AG09319 (cell line): ENCODE measurements around the gene RNF181.
A peak's percentile ranks its signal among the peaks of the same experiment; 100 is the strongest.

Experiments used
- DNase-seq: peaks from one replicate; pipeline ENCODE4 v3.0.0-alpha.2; 2010; ENCODE audit warnings: low read depth; ENCODE audit errors: extremely low read depth
- TF ChIP-seq, protein P1 (sequence below): IDR thresholded peaks from 2 replicates; pipeline ENCODE4 v1.5.1; 2011; ENCODE audit warnings: low read depth, mild to moderate bottlenecking, inconsistent platforms, low read length, moderate library complexity

RNF181 gene

DNA sequence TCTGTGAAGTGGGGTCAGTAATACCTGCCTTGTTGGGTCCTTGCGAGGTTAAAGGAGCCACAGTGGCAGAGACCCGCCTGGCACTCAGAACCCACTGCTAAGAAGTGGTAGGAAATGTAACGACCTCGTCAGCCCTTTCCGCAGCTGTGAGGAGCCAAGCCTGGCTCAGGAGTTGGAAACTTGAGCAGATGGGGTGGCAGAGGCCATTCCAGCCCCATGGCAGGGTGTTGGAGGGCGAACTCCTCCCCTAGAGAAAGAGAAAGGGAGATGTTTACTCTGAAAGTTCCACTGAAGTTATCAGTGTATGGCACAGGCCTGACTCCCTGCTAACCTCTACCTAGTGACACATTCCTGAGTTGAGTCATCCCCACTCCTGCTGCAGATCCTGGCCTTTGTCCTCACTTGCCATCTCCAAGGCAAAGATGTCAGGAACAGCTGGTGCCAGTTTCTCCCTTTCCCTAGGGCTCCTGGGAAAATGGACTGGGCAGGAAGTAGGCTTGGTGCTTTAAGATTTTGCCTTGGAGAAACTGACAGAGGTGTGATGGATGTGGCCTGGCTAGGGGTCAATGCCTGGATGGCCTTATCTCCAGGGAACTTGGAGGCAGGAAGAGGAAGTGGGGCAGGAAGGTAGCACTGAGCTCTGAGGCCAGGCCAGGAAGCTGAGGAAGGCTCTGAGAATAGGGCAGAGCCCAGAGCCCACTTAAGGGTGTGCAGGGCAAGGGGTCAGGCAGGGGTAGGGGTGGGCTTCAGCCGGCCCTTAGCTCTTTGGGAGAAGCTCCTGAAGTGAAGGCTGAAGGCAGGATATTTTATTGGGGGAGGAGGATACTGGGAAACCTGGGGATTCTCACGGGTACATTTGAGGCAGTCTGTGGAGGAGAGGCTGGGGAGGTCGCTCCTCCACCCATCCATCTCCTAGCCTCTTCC, 10.4 kb upstream of the RNF181 start:
- TF ChIP-seq, protein P1, sequence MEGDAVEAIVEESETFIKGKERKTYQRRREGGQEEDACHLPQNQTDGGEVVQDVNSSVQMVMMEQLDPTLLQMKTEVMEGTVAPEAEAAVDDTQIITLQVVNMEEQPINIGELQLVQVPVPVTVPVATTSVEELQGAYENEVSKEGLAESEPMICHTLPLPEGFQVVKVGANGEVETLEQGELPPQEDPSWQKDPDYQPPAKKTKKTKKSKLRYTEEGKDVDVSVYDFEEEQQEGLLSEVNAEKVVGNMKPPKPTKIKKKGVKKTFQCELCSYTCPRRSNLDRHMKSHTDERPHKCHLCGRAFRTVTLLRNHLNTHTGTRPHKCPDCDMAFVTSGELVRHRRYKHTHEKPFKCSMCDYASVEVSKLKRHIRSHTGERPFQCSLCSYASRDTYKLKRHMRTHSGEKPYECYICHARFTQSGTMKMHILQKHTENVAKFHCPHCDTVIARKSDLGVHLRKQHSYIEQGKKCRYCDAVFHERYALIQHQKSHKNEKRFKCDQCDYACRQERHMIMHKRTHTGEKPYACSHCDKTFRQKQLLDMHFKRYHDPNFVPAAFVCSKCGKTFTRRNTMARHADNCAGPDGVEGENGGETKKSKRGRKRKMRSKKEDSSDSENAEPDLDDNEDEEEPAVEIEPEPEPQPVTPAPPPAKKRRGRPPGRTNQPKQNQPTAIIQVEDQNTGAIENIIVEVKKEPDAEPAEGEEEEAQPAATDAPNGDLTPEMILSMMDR, result no peak
- DNase-seq, result no peak

DNA sequence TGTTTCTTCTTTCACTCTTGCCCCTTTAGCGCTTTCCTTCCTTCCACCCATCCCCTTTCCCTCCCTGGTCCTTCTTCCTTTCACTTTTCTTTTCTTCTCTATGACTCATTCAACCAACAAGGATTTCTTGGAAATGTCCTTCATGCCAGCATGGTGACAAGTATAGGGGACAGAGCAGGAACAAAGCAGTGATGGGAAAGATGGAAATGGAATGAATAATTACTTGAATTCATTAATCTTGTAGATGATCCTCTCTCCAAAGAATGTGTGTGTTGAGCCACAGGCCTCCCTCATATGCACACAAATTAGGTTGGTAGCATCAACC, 9.8 kb upstream of the RNF181 start:
- DNase-seq, result no peak
- TF ChIP-seq, protein P1, result no peak

DNA sequence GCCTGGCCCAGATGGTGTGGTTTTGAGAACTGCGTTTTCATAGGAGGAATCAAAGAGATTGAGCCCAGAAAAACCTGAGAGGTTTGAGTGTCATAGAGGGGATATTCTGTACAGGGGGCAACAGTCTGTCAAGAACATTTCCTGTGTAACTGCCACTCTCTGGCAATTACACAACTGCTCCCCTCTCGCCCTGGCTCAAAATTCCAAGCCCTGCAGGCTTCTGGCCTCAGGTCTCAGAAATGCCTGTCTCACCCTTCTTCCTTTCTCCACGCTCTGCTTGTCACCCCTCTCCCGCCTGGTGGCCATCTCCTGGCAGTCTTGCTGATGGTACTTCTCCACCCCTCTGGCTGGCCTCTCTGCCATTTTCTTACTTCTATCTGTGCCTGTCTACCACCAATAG, 7.3 kb upstream of the RNF181 start:
- TF ChIP-seq, protein P1, result no peak
- no peak for DNase-seq

DNA sequence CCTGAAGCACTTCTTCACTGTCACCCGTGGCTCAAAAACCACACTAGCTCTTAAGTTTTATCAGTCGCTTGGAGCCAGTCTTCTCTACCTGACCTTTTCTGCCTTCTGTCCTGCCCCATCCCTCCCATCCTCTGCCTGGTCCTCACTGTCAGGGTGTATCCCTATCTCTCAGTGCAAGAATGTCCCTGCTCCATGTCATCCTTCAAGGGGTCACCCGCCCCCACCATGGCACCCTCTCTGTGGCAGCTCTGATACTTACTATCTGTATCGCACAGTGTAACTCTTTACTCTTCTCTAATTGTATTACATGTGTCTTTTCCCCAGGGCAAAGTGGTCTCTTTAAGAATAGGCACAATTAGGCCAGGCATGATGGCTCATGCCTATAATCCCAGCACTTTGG, 6.9 kb upstream of the RNF181 start:
- no peak for DNase-seq

DNA sequence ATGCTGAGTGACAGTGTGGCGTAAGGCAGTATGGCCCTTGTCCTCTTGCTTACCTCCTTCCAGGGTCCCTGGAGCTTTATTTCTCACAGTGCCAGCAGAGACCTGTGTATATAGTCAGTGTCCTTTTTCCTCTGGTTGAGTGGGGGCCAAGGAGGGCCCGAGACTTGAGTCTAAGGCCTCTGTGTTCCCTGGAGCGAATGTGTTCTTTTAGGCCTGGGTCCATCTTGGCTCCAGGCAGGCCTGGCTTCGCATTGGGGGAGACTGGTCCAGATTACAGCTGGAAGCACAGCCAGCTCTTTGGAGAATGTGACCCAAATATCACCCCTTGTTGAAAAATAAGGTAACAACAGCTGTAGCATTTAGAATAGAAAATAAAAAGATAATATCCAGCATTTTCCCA, 6.4 kb upstream of the RNF181 start:
- DNase-seq, result no peak
- TF ChIP-seq, protein P1, result no peak

More for the DNA sequence above, 6.9 kb upstream of the RNF181 start:
- TF ChIP-seq, protein P1, result no peak

DNA sequence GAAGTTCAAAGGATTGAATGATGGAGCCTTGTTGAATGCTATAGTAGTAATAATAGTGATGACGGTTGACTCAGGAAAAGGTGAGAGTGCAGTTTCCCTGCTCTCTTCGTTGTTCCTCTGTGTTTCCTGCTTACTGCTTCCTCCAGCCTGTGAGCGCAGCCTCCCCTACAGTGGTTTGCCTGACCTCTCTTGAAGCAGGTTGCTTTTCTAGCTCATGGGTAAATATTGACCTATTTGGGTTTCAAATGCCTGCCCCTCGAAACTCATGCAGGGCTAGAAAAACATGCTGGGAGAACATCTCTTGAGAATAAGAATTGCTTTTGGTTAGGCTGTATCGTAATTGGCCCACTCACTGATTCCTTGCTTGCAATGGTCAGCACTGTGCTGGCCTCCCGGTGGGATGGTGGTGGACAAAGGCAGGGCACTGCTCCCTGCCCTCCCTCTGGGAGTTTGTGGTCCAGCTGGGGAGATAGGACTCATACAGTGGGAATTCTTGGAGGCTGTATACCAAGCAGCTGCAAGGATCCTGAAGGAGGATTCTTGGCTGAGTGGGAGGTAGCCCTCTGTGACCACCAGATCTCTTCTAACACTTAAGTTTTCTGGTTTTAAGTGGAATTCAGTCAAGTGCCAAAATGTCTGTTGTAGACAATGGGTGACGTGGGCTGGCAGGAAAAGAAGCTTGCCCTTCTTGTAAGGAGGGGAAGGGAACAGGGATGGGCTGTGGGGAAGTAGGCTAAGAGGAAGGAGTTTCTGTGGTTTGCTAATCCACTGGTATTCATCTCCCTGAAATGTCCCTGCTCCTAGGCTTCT, 5.4 kb upstream of the RNF181 start:
- TF ChIP-seq, protein P1, result no peak
- peak; percentile 51 for DNase-seq

DNA sequence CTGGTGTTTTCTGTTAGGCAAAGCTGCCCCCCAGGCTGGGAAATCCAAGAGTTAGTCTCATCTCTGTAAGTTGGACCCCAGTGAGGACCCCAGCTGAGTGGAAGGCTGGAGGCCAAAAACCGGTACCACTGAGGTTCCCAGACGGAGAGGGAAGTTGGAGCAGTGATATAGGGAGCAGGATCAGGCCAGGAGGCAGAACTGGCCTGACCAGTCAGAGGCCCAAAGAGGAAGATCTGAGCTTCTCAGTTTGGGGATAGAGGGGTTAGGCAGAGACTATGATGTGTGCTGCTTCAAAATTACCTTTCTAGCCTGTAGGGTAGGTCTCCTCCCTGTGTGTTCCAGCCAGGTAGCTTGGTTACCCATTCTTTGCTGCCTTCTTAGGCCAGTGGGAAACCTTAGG, 4.6 kb upstream of the RNF181 start:
- TF ChIP-seq, protein P1, result no peak
- no peak for DNase-seq
